ENCODE data around the gene FFAR3.

- no peak for TF ChIP-seq CTCF (conservative IDR thresholded peaks at IDR 0.05 in 1 of 2, IDR thresholded peaks at IDR 0.05 in 1 of 2; ENCODE audit: extremely low read depth in 1 of 2, insufficient read depth in 1 of 2, low read depth in 1 of 2, low read length in 2 of 2)
- TF ChIP-seq EZH2 (IDR thresholded peaks at IDR 0.05; ENCODE audit: borderline replicate concordance, low read length): no peak
Observed at GRCh38 chr19:35317464-35318043, 40.7 kb upstream of the FFAR3 start.
